DMS53 treated with DMSO at 0.1 percent for 48 hours (cell line): Measurements from ENCODE around the gene PCNX2.

ENCODE experiments used
- DNase-seq: peaks from one replicate; lab custom pipeline; 2025; ENCODE audit not compliant: unreplicated experiment; lab: John Stamatoyannopoulos, UW

Gene PCNX2

GRCh38 chr1:232943679-232944252 is 351.8 kb downstream of the PCNX2 start:
- DNase-seq, result no peak

GRCh38 chr1:232942413-232943294 is 352.9 kb downstream of the PCNX2 start:
- no peak for DNase-seq

- DNase-seq, result no peak
Observed at GRCh38 chr1:232940262-232940661, 355.3 kb downstream of the PCNX2 start.

- DNase-seq, result no peak
Observed at GRCh38 chr1:232939748-232940147, 355.8 kb downstream of the PCNX2 start.

- DNase-seq, result no peak
Observed at GRCh38 chr1:232938926-232939325, 356.6 kb downstream of the PCNX2 start.

- DNase-seq, result no peak
Observed at GRCh38 chr1:232937741-232938375, 357.7 kb downstream of the PCNX2 start.

- DNase-seq, result no peak
Observed at GRCh38 chr1:232936941-232937340, 358.6 kb downstream of the PCNX2 start.
